Activated CD4-positive, alpha-beta memory T cell treated with anti-CD3 and anti-CD28 coated beads for 36 hours (primary cell): ENCODE measurements around the gene CES4A. TPM values are rescaled to one million over a fixed set of nuclear protein-coding genes. Genes with fewer than 3 reads are reported as not detected.

ENCODE experiments used
- CTCF ChIA-PET: fragments of 350-600 bp; sonication (Branson Sonifier 250); formaldehyde crosslinking; loops from one replicate; lab custom pipeline; 2021; ENCODE audit warnings: antibody characterized with exemption, inconsistent platforms; lab: Charles Lee
- POLR2A ChIA-PET: fragments of 350-600 bp; sonication (Branson Sonifier 250); formaldehyde crosslinking; loops from one replicate; lab custom pipeline; 2021; ENCODE audit warnings: antibody characterized with exemption; lab: Charles Lee
- DNase-seq: peaks from one replicate; pipeline ENCODE4 v3.0.0-alpha.2; 2020
- H3K27ac Mint-ChIP-seq: one replicate; pipeline ENCODE4 v1.8.0; 2021; ENCODE audit warnings: mixed read lengths
- H3K27me3 Mint-ChIP-seq: one replicate; pipeline ENCODE4 v1.8.0; 2021; ENCODE audit warnings: mixed read lengths
- H3K36me3 Mint-ChIP-seq: one replicate; pipeline ENCODE4 v1.8.0; 2021; ENCODE audit warnings: mixed read lengths
- H3K4me1 Mint-ChIP-seq: one replicate; pipeline ENCODE4 v1.8.0; 2021; ENCODE audit warnings: low read depth, mixed read lengths
- H3K4me3 Mint-ChIP-seq: one replicate; pipeline ENCODE4 v1.8.0; 2021; ENCODE audit warnings: mild to moderate bottlenecking, mixed read lengths
- H3K9me3 Mint-ChIP-seq: one replicate; pipeline ENCODE4 v1.8.0; 2021; ENCODE audit warnings: mixed read lengths
- intact Hi-C: fragments of 100-400 bp; cut with micrococcal nuclease; formaldehyde crosslinking; loops from one replicate; pipeline ENCODE4 v1.15.1; 2023
- total RNA-seq, 2 experiments: library from RNA; stranded (reverse); gene quantifications; one replicate each; pipeline ENCODE4 v1.2.3, GENCODE V29; 2021

The CES4A gene
- total RNA-seq, 2 experiments from 2014 or later = 25.0 to 25.9 TPM

DNA sequence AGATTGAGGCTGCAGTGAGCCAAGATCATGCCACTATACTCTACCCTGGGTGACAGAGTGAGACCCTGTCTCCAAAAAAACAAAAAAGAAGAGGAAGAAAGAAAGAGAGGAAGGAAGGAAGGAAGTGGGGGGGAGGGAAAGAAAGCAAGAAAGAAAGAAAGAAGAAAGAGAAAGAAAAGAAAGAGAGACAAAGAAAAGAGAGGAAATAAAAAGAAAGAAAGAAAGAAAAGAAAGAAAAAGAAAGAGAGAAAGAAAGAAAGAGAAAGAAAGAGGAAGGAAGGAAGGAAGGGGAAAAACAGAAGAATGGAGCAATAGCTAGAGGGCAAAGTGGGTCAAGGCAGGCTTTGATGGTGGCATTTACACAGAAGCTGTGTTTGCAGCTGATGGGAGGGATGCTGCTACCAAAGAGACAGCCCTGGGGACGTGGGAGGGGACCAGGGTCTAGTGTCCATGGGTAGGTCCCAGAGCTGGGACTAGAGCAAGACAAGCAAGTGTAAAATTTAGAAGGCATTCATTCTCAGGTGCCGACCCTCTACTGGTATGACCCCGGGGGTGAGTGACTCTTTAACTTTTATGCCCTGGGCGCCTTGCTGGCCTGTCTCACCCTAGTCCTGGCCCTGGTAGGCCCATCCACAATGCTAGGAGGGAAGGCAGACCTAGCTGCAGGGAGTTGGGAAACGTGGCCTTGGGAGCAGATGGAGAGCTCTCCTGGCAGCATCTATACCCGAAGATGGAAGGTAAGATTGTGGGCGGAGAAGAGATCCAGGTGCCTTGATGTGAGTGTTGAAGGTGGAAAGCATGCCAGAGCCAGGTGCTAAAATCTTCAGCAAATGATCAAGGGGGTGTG lies 29.3 kb upstream of the CES4A start:
- peaks cover 18% of the 10 kb centered on the region for H3K4me1 Mint-ChIP-seq
- CTCF ChIA-PET = interaction anchor here (0.7 to 5.8 kb wide), 9 partner anchors 12 to 469 kb away, joined by 3 to 50 read pairs (median 3); partner anchors contain the start of gene B3GNT9
- no peak overlapping the region for H3K4me3 Mint-ChIP-seq
- intact Hi-C loops = no loop called here
- H3K27ac Mint-ChIP-seq = no peak overlapping the region
- POLR2A ChIA-PET = interaction anchor here (1.0 kb wide), 1 partner anchor 117 kb away, joined by 4 read pairs; no protein-coding TSS in a partner anchor
- no peaks in the 10 kb centered on the region for H3K9me3 Mint-ChIP-seq
- H3K27me3 Mint-ChIP-seq = peaks cover under 1% of the 10 kb centered on the region
- no peaks in the 10 kb centered on the region for H3K36me3 Mint-ChIP-seq
- no peak for DNase-seq

- ChIA-PET CTCF (interaction anchor here (0.9 to 5.8 kb wide), 12 partner anchors 9 to 488 kb away, joined by 3 to 50 read pairs (median 6); no protein-coding TSS in a partner anchor), POLR2A (interaction anchor here (1.0 kb wide), 1 partner anchor 116 kb away, joined by 4 read pairs; no protein-coding TSS in a partner anchor)
- H3K27me3 Mint-ChIP-seq = no peaks in the 10 kb centered on the region
- intact Hi-C loops = no loop called here
- H3K9me3 Mint-ChIP-seq = no peaks in the 10 kb centered on the region
- no peak overlapping the region for H3K27ac Mint-ChIP-seq
- no peaks in the 10 kb centered on the region for H3K36me3 Mint-ChIP-seq
- DNase-seq = no peak
- H3K4me1 Mint-ChIP-seq = peaks cover 18% of the 10 kb centered on the region
- no peak overlapping the region for H3K4me3 Mint-ChIP-seq
These were observed 28.7 kb upstream of the CES4A start for GRCh38 chr16:66959704-66960161.

- intact Hi-C loops = no loop called here
- H3K4me3 Mint-ChIP-seq = no peak overlapping the region
- ChIA-PET POLR2A (no interaction called here), CTCF (interaction anchor here (0.7 to 5.8 kb wide), 21 partner anchors 9 to 488 kb away, joined by 3 to 50 read pairs (median 5); no protein-coding TSS in a partner anchor)
- no peaks in the 10 kb centered on the region for H3K27me3 Mint-ChIP-seq
- no peak overlapping the region for H3K27ac Mint-ChIP-seq
- H3K9me3 Mint-ChIP-seq = no peaks in the 10 kb centered on the region
- peaks cover 18% of the 10 kb centered on the region for H3K4me1 Mint-ChIP-seq
- no peak for DNase-seq
- no peaks in the 10 kb centered on the region for H3K36me3 Mint-ChIP-seq
These were observed 28.1 kb upstream of the CES4A start for GRCh38 chr16:66960270-66960669.

GRCh38 chr16:66961065-66961744 lies 27.2 kb upstream of the CES4A start, which contains the start of gene CES3:
Gene CES3, plus strand, starts transcription at chr16:66961266. Its CDS starts 42 bp downstream, at chr16:66961308.
- H3K36me3 Mint-ChIP-seq = no peaks in the 10 kb centered on the region
- peaks cover 18% of the 10 kb centered on the region for H3K4me1 Mint-ChIP-seq
- H3K4me3 Mint-ChIP-seq = peak within 1 kb of the TSS; percentile 42
- H3K27me3 Mint-ChIP-seq = no peaks in the 10 kb centered on the region
- CTCF ChIA-PET = interaction anchor here (0.7 to 5.8 kb wide), 32 partner anchors 8 to 487 kb away, joined by 3 to 50 read pairs (median 5); partner anchors contain the start of genes B3GNT9, FBXL8 and TRADD
- POLR2A ChIA-PET = no interaction called here
- intact Hi-C loops = no loop called here
- no peak within 1 kb of the TSS for H3K27ac Mint-ChIP-seq
- no peaks in the 10 kb centered on the region for H3K9me3 Mint-ChIP-seq
- peak; percentile 83 for DNase-seq

- intact Hi-C loops = no loop called here
- Mint-ChIP-seq H3K4me3 (no peak overlapping the region), H3K27me3 (no peaks in the 10 kb centered on the region)
These were observed 26.5 kb upstream of the CES4A start for GRCh38 chr16:66961914-66962313.

DNA sequence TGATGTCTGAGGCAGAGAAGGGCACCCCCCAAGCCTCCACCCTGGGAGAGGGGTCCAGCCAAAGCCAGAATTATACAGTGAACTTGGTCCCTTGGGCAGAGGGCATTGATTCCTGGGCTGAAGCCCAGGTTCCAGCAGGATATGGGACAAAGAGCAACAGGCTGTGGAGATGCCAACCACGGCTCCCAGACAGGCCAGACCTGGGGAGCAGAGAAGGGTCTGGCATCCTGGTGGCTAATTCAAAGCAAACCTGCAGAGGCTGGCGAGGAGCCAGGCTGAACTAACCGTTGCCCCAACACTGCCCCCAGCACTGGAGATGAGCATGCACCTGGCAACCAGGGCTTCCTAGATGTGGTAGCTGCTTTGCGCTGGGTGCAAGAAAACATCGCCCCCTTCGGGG lies 24.3 kb upstream of the CES4A start:
- Mint-ChIP-seq H3K9me3 (no peaks in the 10 kb centered on the region), H3K36me3 (no peaks in the 10 kb centered on the region), H3K4me1 (peaks cover 10% of the 10 kb centered on the region), H3K4me3 (no peak overlapping the region), H3K27me3 (no peaks in the 10 kb centered on the region), H3K27ac (no peak overlapping the region)
- POLR2A ChIA-PET = no interaction called here
- CTCF ChIA-PET = interaction anchor here (1.3 to 3.3 kb wide), 2 partner anchors 11 to 191 kb away, joined by 6 to 9 read pairs; no protein-coding TSS in a partner anchor
- intact Hi-C loops = no loop called here
- DNase-seq = no peak

More at GRCh38 chr16:66961914-66962313, 26.5 kb upstream of the CES4A start:
- Mint-ChIP-seq H3K4me1 (peaks cover 18% of the 10 kb centered on the region), H3K27ac (no peak overlapping the region), H3K36me3 (no peaks in the 10 kb centered on the region), H3K9me3 (no peaks in the 10 kb centered on the region)
- CTCF ChIA-PET = interaction anchor here (0.7 to 3.8 kb wide), 13 partner anchors 9 to 228 kb away, joined by 3 to 18 read pairs (median 5); partner anchors contain the start of genes B3GNT9, EXOC3L1, FBXL8 and TRADD
- peak; percentile 46 for DNase-seq
- POLR2A ChIA-PET = no interaction called here

- H3K4me1 Mint-ChIP-seq = peaks cover 2% of the 10 kb centered on the region
- no peaks in the 10 kb centered on the region for H3K27me3 Mint-ChIP-seq
- no peaks in the 10 kb centered on the region for H3K9me3 Mint-ChIP-seq
- POLR2A ChIA-PET = no interaction called here
- DNase-seq = no peak
- no peak overlapping the region for H3K4me3 Mint-ChIP-seq
- intact Hi-C loops = no loop called here
- no peaks in the 10 kb centered on the region for H3K36me3 Mint-ChIP-seq
- no peak overlapping the region for H3K27ac Mint-ChIP-seq
- CTCF ChIA-PET = interaction anchor here (1.2 kb wide), 1 partner anchor 8 kb away, joined by 5 read pairs; the partner anchor contains the start of gene CES3
These were observed 19.5 kb upstream of the CES4A start for GRCh38 chr16:66968847-66969246.

DNA sequence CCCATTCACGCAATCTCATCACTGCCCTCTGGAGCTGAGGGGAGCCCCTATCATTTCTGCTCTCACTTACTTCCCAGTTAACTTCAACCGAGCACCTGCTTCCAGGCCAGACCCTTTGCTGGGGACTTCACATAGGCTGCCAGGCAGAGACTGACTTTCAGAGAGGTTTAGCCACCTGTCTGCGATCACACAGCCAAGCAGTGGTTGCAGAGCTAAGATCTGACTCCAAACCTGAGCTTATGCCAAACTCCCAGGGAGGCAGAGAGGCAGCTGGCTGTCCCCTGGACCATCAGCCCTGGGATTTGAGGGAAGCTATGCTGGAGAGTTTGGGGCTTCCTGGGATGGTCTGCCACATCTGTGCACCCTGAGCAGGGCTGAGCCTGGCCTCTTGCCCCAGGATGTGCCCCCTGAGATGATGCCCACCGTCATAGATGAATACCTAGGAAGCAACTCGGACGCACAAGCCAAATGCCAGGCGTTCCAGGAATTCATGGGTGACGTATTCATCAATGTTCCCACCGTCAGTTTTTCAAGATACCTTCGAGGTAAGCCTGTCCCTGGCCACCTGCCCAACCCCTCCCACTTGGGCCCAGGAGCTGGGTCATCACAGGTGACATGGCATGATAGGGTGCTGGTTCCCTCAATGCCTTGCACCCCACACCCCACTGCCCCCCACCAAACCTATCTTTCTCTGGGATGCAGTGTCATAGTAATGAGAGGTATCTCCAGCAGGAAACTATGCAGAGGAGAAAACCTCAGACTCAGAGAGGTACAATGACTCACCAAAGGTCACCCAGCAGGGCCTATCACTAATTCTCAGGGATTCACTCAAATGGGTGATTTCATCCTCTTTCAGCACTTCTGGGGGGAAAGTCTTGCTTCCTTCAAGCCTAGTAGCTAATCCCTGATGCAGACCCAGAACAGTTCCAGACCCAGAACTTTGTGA lies 17.3 kb upstream of the CES4A start:
- intact Hi-C loops = no loop called here
- CTCF ChIA-PET = interaction anchor here (1.9 to 2.6 kb wide), 3 partner anchors 10 to 214 kb away, joined by 4 to 18 read pairs (median 16); partner anchors contain the start of gene CES3
- H3K27ac Mint-ChIP-seq = no peak overlapping the region
- H3K4me1 Mint-ChIP-seq = peaks cover 16% of the 10 kb centered on the region
- no peaks in the 10 kb centered on the region for H3K9me3 Mint-ChIP-seq
- POLR2A ChIA-PET = no interaction called here
- DNase-seq = no peak
- no peaks in the 10 kb centered on the region for H3K27me3 Mint-ChIP-seq
- H3K36me3 Mint-ChIP-seq = no peaks in the 10 kb centered on the region
- no peak overlapping the region for H3K4me3 Mint-ChIP-seq

DNA sequence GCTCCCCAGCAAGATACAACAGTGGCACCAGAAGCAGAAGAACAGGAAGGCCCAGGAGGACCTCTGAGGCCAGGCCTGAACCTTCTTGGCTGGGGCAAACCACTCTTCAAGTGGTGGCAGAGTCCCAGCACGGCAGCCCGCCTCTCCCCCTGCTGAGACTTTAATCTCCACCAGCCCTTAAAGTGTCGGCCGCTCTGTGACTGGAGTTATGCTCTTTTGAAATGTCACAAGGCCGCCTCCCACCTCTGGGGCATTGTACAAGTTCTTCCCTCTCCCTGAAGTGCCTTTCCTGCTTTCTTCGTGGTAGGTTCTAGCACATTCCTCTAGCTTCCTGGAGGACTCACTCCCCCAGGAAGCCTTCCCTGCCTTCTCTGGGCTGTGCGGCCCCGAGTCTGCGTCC lies 15.4 kb upstream of the CES4A start:
- no peak for DNase-seq
- H3K9me3 Mint-ChIP-seq = no peaks in the 10 kb centered on the region
- H3K4me1 Mint-ChIP-seq = peaks cover 23% of the 10 kb centered on the region
- no peaks in the 10 kb centered on the region for H3K36me3 Mint-ChIP-seq
- no peaks in the 10 kb centered on the region for H3K27me3 Mint-ChIP-seq
- H3K27ac Mint-ChIP-seq = no peak overlapping the region
- H3K4me3 Mint-ChIP-seq = no peak overlapping the region
- ChIA-PET POLR2A (interaction anchor here (1.1 kb wide), 1 partner anchor 41 kb away, joined by 3 read pairs; no protein-coding TSS in a partner anchor), CTCF (interaction anchor here (0.8 to 2.6 kb wide), 4 partner anchors 12 to 212 kb away, joined by 4 to 16 read pairs (median 5); partner anchors contain the start of gene CES3)
- intact Hi-C loops = no loop called here

DNA sequence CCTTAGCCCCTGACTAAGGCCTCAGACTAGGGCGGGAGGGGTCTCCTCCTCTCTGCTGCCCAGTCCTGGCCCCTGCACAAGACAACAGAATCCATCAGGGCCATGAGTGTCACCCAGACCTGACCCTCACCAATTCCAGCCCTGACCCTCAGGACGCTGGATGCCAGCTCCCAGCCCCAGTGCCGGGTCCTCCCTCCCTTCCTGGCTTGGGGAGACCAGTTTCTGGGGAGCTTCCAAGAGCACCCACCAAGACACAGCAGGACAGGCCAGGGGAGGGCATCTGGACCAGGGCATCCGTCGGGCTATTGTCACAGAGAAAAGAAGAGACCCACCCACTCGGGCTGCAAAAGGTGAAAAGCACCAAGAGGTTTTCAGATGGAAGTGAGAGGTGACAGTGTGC lies 14.7 kb upstream of the CES4A start:
- intact Hi-C loops = no loop called here
- H3K27ac Mint-ChIP-seq = no peak overlapping the region
- no peaks in the 10 kb centered on the region for H3K36me3 Mint-ChIP-seq
- DNase-seq = no peak
- ChIA-PET POLR2A (no interaction called here), CTCF (interaction anchor here (0.8 to 1.2 kb wide), 3 partner anchors 13 to 182 kb away, joined by 4 to 5 read pairs (median 5); partner anchors contain the start of gene CES3)
- H3K4me1 Mint-ChIP-seq = peaks cover 30% of the 10 kb centered on the region
- H3K9me3 Mint-ChIP-seq = no peaks in the 10 kb centered on the region
- no peaks in the 10 kb centered on the region for H3K27me3 Mint-ChIP-seq
- H3K4me3 Mint-ChIP-seq = no peak overlapping the region
